ENCODE results near the gene ICA1. TPM values are rescaled to one million over a fixed set of nuclear protein-coding genes. Genes with fewer than 3 reads are reported as not detected.

Gene ICA1
- total RNA-seq, 1 experiment from 2014 or later = 3.2 TPM

DNA sequence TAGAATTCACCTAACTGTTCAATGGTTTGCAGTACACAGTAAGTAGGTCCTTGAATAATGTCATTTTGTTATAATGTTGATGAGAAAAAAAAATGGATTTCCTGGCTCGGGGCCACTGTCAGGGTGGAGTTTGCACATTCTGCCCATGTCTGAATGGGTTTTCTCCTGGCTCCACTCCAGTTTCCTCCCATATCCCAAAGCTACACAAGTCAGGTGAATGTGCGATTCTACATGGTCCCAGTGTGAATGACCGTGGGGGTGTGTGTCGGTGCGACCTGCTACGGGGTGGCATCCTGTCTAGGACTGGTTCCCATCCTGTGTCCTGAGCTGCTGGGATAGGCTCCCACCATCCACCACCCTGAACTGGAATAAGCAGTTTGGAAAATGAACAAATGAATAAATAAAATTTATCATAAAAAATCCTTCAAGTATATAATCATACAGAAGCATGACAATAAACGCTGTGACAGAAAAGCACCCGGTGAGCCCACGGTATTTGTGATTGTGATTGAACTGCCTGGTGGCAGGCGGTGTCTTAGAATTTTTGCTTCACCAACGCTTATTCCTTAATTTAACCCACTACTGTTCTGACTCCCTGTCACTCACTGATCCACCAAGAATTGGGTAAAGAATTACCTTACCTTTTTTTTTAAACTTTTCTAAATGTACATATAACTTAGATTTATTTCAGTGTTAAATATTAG lies 114.1 kb downstream of the ICA1 start:
- Histone ChIP-seq H3K9me2 (replicated peaks; ENCODE audit: low read length) (no peaks in the 10 kb centered on the region), H3K4me3 (ENCODE audit: low read length) (no peak overlapping the region), H3K79me2 (ENCODE audit: low read length) (no peaks in the 10 kb centered on the region), H3F3A (ENCODE audit: low read length, unreplicated experiment) (no peaks in the 10 kb centered on the region), H3K9me3 (ENCODE audit: low read length) (no peaks in the 10 kb centered on the region), H4K20me1 (ENCODE audit: low read length) (no peaks in the 10 kb centered on the region), H2AFZ (ENCODE audit: low read length) (no peak overlapping the region), H3K36me3 (ENCODE audit: low read depth, low read length) (no peaks in the 10 kb centered on the region), H3K4me2 (ENCODE audit: low read length) (no peak overlapping the region), H3K9ac (ENCODE audit: low read length) (no peak overlapping the region), H3K27me3 (ENCODE audit: low read length) (no peaks in the 10 kb centered on the region), H3K4me1 (ENCODE audit: insufficient read depth, low read length) (no peaks in the 10 kb centered on the region), H3K27ac (ENCODE audit: low read length) (no peak overlapping the region)
- CTCF ChIA-PET = no interaction called here
- no peak for DNase-seq
- POLR2A ChIA-PET (ENCODE audit: unreplicated experiment) = no interaction called here
- ATAC-seq = no peak
- no TSS peak for BruUV-seq (replicated peaks)
- TF ChIP-seq, protein P1, sequence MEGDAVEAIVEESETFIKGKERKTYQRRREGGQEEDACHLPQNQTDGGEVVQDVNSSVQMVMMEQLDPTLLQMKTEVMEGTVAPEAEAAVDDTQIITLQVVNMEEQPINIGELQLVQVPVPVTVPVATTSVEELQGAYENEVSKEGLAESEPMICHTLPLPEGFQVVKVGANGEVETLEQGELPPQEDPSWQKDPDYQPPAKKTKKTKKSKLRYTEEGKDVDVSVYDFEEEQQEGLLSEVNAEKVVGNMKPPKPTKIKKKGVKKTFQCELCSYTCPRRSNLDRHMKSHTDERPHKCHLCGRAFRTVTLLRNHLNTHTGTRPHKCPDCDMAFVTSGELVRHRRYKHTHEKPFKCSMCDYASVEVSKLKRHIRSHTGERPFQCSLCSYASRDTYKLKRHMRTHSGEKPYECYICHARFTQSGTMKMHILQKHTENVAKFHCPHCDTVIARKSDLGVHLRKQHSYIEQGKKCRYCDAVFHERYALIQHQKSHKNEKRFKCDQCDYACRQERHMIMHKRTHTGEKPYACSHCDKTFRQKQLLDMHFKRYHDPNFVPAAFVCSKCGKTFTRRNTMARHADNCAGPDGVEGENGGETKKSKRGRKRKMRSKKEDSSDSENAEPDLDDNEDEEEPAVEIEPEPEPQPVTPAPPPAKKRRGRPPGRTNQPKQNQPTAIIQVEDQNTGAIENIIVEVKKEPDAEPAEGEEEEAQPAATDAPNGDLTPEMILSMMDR (conservative IDR thresholded peaks at IDR 0.05; ENCODE audit: low read depth, low read length) = no peak
- TF ChIP-seq EZH2 (IDR thresholded peaks at IDR 0.05; ENCODE audit: low read length, unreplicated experiment) = no peak
- no peak for TF ChIP-seq EZH2phosphoT487 (IDR thresholded peaks at IDR 0.05; ENCODE audit: borderline replicate concordance, low read length)
- intact Hi-C loops (cut with micrococcal nuclease) = no loop called here

DNA sequence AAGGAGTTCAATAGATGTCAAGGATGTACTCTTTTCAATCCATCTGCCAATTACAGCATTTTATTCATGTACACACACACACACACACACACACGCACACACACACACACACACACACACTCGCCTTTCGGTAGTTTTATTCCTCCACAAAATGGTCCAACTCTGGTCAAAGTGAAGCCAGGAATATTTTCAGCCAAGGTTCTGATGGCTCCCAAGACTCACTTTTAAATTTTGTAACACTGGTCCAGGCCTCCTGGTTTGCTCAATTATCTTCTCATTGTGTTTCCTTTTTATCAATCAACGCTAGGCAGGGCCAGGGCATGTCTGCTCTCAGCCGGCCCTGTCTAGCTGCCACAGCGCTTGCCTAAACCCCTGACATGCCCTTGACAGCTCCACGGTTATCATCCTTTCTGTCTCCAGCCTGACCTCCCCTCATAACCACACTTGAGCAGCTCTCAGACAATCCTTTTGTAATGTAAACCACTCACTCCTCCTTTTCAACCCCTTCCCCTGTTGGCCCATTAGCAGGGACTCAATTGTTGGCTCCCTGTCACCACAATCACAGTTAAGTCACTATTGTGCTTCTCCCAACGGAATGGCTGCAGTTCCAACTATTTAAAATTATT lies 115.1 kb downstream of the ICA1 start:
- no TSS peak for BruUV-seq (replicated peaks)
- no peak overlapping the region for H3K27ac ChIP-seq (ENCODE audit: low read length)

More for the DNA sequence above, 115.1 kb downstream of the ICA1 start:
- no peaks in the 10 kb centered on the region for H3K9me3 ChIP-seq (ENCODE audit: low read length)
- no peaks in the 10 kb centered on the region for H4K20me1 ChIP-seq (ENCODE audit: low read length)
- H2AFZ ChIP-seq (ENCODE audit: low read length) = no peak overlapping the region
- H3K9me2 ChIP-seq (replicated peaks; ENCODE audit: low read length) = no peaks in the 10 kb centered on the region
- intact Hi-C loops (cut with micrococcal nuclease) = no loop called here
- no peak overlapping the region for H3K4me3 ChIP-seq (ENCODE audit: low read length)
- no peaks in the 10 kb centered on the region for H3F3A ChIP-seq (ENCODE audit: low read length, unreplicated experiment)
- POLR2A ChIA-PET (ENCODE audit: unreplicated experiment) = no interaction called here
- no peak for ATAC-seq
- H3K9ac ChIP-seq (ENCODE audit: low read length) = no peak overlapping the region
- DNase-seq = no peak
- H3K4me1 ChIP-seq (ENCODE audit: insufficient read depth, low read length) = no peaks in the 10 kb centered on the region
- H3K27me3 ChIP-seq (ENCODE audit: low read length) = no peaks in the 10 kb centered on the region
- CTCF ChIA-PET = no interaction called here
- H3K79me2 ChIP-seq (ENCODE audit: low read length) = no peaks in the 10 kb centered on the region
- TF ChIP-seq EZH2 (IDR thresholded peaks at IDR 0.05; ENCODE audit: low read length, unreplicated experiment) (no peak), EZH2phosphoT487 (IDR thresholded peaks at IDR 0.05; ENCODE audit: borderline replicate concordance, low read length) (no peak)
- TF ChIP-seq, protein P1 (conservative IDR thresholded peaks at IDR 0.05; ENCODE audit: low read depth, low read length) = no peak
- no peaks in the 10 kb centered on the region for H3K36me3 ChIP-seq (ENCODE audit: low read depth, low read length)
- no peak overlapping the region for H3K4me2 ChIP-seq (ENCODE audit: low read length)

All from PC-3 (cell line).